Psoas muscle (tissue), 8 donors: Measurements from ENCODE around the gene MAN1B1. TPM values are rescaled to one million over a fixed set of nuclear protein-coding genes. Genes with fewer than 3 reads are reported as not detected.

ENCODE experiments used
- ATAC-seq, 4 donors: fragments of 200-7000 bp; cut with Tn5 transposase; one replicate each; pipeline ENCODE4 v1.9.1; 2020; ENCODE audit warnings: moderate library complexity in 3 of 4, mild to moderate bottlenecking in 2 of 4
- DNase-seq, 2 donors: peaks; one replicate each; pipeline ENCODE4 v3.0.0-alpha.2; 2020
- H3K27ac ChIP-seq: fragments of 200-600 bp; one replicate; pipeline ENCODE4 v1.8.0; 2022
- H3K27me3 ChIP-seq, 3 donors: fragments of 200-600 bp in 1 of 3; one replicate each; pipeline versions ENCODE4 v1.6.1 to v1.8.0; 2013 to 2022; ENCODE audit warnings: low read length in 2 of 3, mild to moderate bottlenecking in 2 of 3, moderate library complexity in 1 of 3; ENCODE audit not compliant: insufficient read depth in 3 of 3
- H3K36me3 ChIP-seq, 2 donors: fragments of 200-600 bp in 1 of 2; one replicate each; pipeline versions ENCODE4 v1.6.1 to v1.8.0; 2013 to 2022; ENCODE audit warnings: low read depth in 1 of 2, mild to moderate bottlenecking in 1 of 2, moderate library complexity in 1 of 2; ENCODE audit not compliant: insufficient read depth in 1 of 2
- H3K4me1 ChIP-seq: fragments of 200-600 bp; one replicate; pipeline ENCODE4 v1.8.0; 2022
- H3K4me3 ChIP-seq: fragments of 200-600 bp; one replicate; pipeline ENCODE4 v1.8.0; 2022; ENCODE audit warnings: mild to moderate bottlenecking
- H3K9me3 ChIP-seq: fragments of 200-600 bp; one replicate; pipeline ENCODE4 v1.8.0; 2022
- CTCF ChIP-seq: fragments of 200-600 bp; IDR thresholded peaks from one replicate; pipeline ENCODE4 v1.8.0; 2022; ENCODE audit warnings: antibody characterized with exemption
- WGBS, 3 donors: extraction: QIAGEN DNeasy Blood & Tissue Kit; methylation state at CpG; one replicate each; pipeline versions ENCODE4 v1.1.6 to v1.1.7; 2013; 5-methylcytosine and 5-hydroxymethylcytosine counted together
- intact Hi-C, 2 donors: fragments of 100-400 bp; cut with DNase I; formaldehyde crosslinking; loops; one replicate each; pipeline versions ENCODE4 v1.11.0 to v1.14.2; 2022
- polyA plus RNA-seq, 3 donors: library from polyadenylated mRNA; stranded (reverse); fragments of 200-250 nt; gene quantifications; one replicate each; pipeline ENCODE4 v1.2.3, GENCODE V29; 2013
- total RNA-seq, 4 donors: library from RNA; stranded (reverse); fragmentation: NEBNext Ultra II Directional in 2 of 4; extraction: Animal tissue kit (Norgen Biotek cat#: 25700) in 2 of 4; gene quantifications; one replicate each; pipeline versions ENCODE4 v1.2.1 to v1.2.4, GENCODE V29; 2021 to 2023
- donor health status: healthy with polysubstance abuse.
- donor health status: DM: no; HTN: no; CAD: no; lungs with moderate emphysema.
- donor health status: Bipolar disorder and iron deficiency.
- donor health status: healthy.
- donor health status: DM: yes; HTN: yes; CAD: no.
- donor health status: DM: no; HTN: no; CAD: no.
- donor health status: DM: no; HTN: no; CAD: no.
- donor health status: DM: yes; HTN: yes; CAD: no.

Gene MAN1B1
- total and polyA plus RNA-seq, 7 donors, result 13.1 to 24.4 (median 14.6) TPM

GRCh38 chr9:137080260-137081122 lies 6.3 kb upstream of the MAN1B1 start:
- Histone ChIP-seq H3K27ac (no peak overlapping the region), H3K36me3 (peaks cover 0 to 9% of the 10 kb centered on the region in 2 donors), H3K4me1 (peaks cover 11% of the 10 kb centered on the region), H3K4me3 (no peak overlapping the region), H3K27me3 (peaks cover 0 to 4% (median 0%) of the 10 kb centered on the region in 3 donors), H3K9me3 (no peaks in the 10 kb centered on the region)
- DNase-seq (no peak), ATAC-seq (no peak)
- 89 to 92% (median 89%) methylated on average over 20 to 24 of the region's 24 CpGs for WGBS, 3 donors
- intact Hi-C loops, result no loop called here
- TF ChIP-seq CTCF, result no peak

GRCh38 chr9:137082222-137082924 lies 4.4 kb upstream of the MAN1B1 start:
- Histone ChIP-seq H3K9me3 (no peaks in the 10 kb centered on the region), H3K36me3 (peaks cover 0 to 9% of the 10 kb centered on the region in 2 donors), H3K4me3 (no peak overlapping the region), H3K4me1 (peaks cover 10% of the 10 kb centered on the region), H3K27me3 (peaks cover 0 to 4% (median 0%) of the 10 kb centered on the region in 3 donors), H3K27ac (no peak overlapping the region)
- DNase-seq (no peak), ATAC-seq (no peak)
- no peak for TF ChIP-seq CTCF
- 89 to 94% (median 93%) methylated on average over 16 of the region's 16 CpGs for WGBS, 3 donors
- intact Hi-C loops, result no loop called here

- no peak overlapping the region for H3K4me3 ChIP-seq
- H3K27ac ChIP-seq, result no peak overlapping the region
- H3K36me3 ChIP-seq, result peaks cover 0 to 9% of the 10 kb centered on the region in 2 donors
- peaks cover 0 to 2% (median 0%) of the 10 kb centered on the region in 3 donors for H3K27me3 ChIP-seq
- no peak for TF ChIP-seq CTCF
- 84 to 91% (median 91%) methylated on average over 8 of the region's 8 CpGs for WGBS, 3 donors
- no peak for DNase-seq
- peaks cover 13% of the 10 kb centered on the region for H3K4me1 ChIP-seq
- intact Hi-C loops, result no loop called here
- no peak for ATAC-seq
- no peaks in the 10 kb centered on the region for H3K9me3 ChIP-seq
Measured at GRCh38 chr9:137082925-137083290, 3.9 kb upstream of the MAN1B1 start.

GRCh38 chr9:137083394-137084004 lies 3.3 kb upstream of the MAN1B1 start:
- Histone ChIP-seq H3K27ac (no peak overlapping the region), H3K4me1 (peaks cover 8% of the 10 kb centered on the region), H3K36me3 (peaks cover 0 to 12% of the 10 kb centered on the region in 2 donors), H3K9me3 (no peaks in the 10 kb centered on the region), H3K27me3 (no peaks in the 10 kb centered on the region), H3K4me3 (no peak overlapping the region)
- DNase-seq (peak; percentile 75 to 79), ATAC-seq (no peak)
- no peak for TF ChIP-seq CTCF
- WGBS, 3 donors, result 61 to 65% (median 63%) methylated on average over 12 of the region's 12 CpGs
- intact Hi-C loops, result no loop called here
